ENCODE results near the gene DNAJC13.

DNAJC13 gene

GRCh38 chr3:132545471-132545870 is 128.2 kb downstream of the DNAJC13 start:
- Histone ChIP-seq H3K36me3 (ENCODE audit: insufficient read depth, low read length) (peaks cover 2% of the 10 kb centered on the region; the same call in 1 of the 2 replicates), H3K9me2 (ENCODE audit: low read depth, low read length) (no peaks in the 10 kb centered on the region), H3K4me2 (ENCODE audit: low read length) (no peak overlapping the region), H3K27ac (ENCODE audit: low read depth, low read length, poor library complexity, severe bottlenecking) (no peak overlapping the region), H3K79me2 (ENCODE audit: insufficient read depth, low read length) (no peaks in the 10 kb centered on the region), H4K20me1 (ENCODE audit: insufficient read depth, low read length) (no peaks in the 10 kb centered on the region), H3K27me3 (ENCODE audit: insufficient read depth, low read length) (no peaks in the 10 kb centered on the region), H3K4me3 (ENCODE audit: low read depth, low read length, poor library complexity, severe bottlenecking) (no peak overlapping the region), H2AFZ (ENCODE audit: low read length) (no peak overlapping the region), H3F3A (ENCODE audit: insufficient read depth, low read length) (no peaks in the 10 kb centered on the region), H3K9me3 (ENCODE audit: low read length) (no peaks in the 10 kb centered on the region), H3K9ac (ENCODE audit: low read length) (no peak overlapping the region), H3K4me1 (ENCODE audit: insufficient read depth, low read length, severe bottlenecking) (peaks cover 6% of the 10 kb centered on the region)
- TF ChIP-seq CTCF (IDR thresholded peaks at IDR 0.05; ENCODE audit: low read length) (no peak), EZH2 (IDR thresholded peaks at IDR 0.05; ENCODE audit: borderline replicate concordance, low read length) (no peak)

GRCh38 chr3:132549169-132549568 is 131.9 kb downstream of the DNAJC13 start:
- H2AFZ ChIP-seq (ENCODE audit: low read length) = no peak overlapping the region
- H3K4me2 ChIP-seq (ENCODE audit: low read length) = no peak overlapping the region

GRCh38 chr3:132549890-132550578 is 132.7 kb downstream of the DNAJC13 start:
- H3K4me2 ChIP-seq (ENCODE audit: low read length) = no peak overlapping the region

More at GRCh38 chr3:132549169-132549568, 131.9 kb downstream of the DNAJC13 start:
- H3K9me3 ChIP-seq (ENCODE audit: low read length) = no peaks in the 10 kb centered on the region
- H3K27ac ChIP-seq (ENCODE audit: low read depth, low read length, poor library complexity, severe bottlenecking) = no peak overlapping the region
- H4K20me1 ChIP-seq (ENCODE audit: insufficient read depth, low read length) = no peaks in the 10 kb centered on the region
- no peaks in the 10 kb centered on the region for H3K27me3 ChIP-seq (ENCODE audit: insufficient read depth, low read length)
- H3K9me2 ChIP-seq (ENCODE audit: low read depth, low read length) = no peaks in the 10 kb centered on the region
- H3K36me3 ChIP-seq (ENCODE audit: insufficient read depth, low read length) = no peaks in the 10 kb centered on the region
- TF ChIP-seq EZH2 (IDR thresholded peaks at IDR 0.05; ENCODE audit: borderline replicate concordance, low read length) (no peak), CTCF (IDR thresholded peaks at IDR 0.05; ENCODE audit: low read length) (no peak)
- no peaks in the 10 kb centered on the region for H3F3A ChIP-seq (ENCODE audit: insufficient read depth, low read length)
- H3K4me3 ChIP-seq (ENCODE audit: low read depth, low read length, poor library complexity, severe bottlenecking) = no peak overlapping the region
- peaks cover 13% of the 10 kb centered on the region for H3K4me1 ChIP-seq (ENCODE audit: insufficient read depth, low read length, severe bottlenecking)
- H3K9ac ChIP-seq (ENCODE audit: low read length) = no peak overlapping the region
- no peaks in the 10 kb centered on the region for H3K79me2 ChIP-seq (ENCODE audit: insufficient read depth, low read length)

More at GRCh38 chr3:132549890-132550578, 132.7 kb downstream of the DNAJC13 start:
- Histone ChIP-seq H3K9me2 (ENCODE audit: low read depth, low read length) (no peaks in the 10 kb centered on the region), H3K79me2 (ENCODE audit: insufficient read depth, low read length) (no peaks in the 10 kb centered on the region), H3K36me3 (ENCODE audit: insufficient read depth, low read length) (no peaks in the 10 kb centered on the region), H3F3A (ENCODE audit: insufficient read depth, low read length) (no peaks in the 10 kb centered on the region), H3K9me3 (ENCODE audit: low read length) (no peaks in the 10 kb centered on the region), H3K27me3 (ENCODE audit: insufficient read depth, low read length) (no peaks in the 10 kb centered on the region), H3K27ac (ENCODE audit: low read depth, low read length, poor library complexity, severe bottlenecking) (no peak overlapping the region), H3K9ac (ENCODE audit: low read length) (no peak overlapping the region), H2AFZ (ENCODE audit: low read length) (no peak overlapping the region), H3K4me1 (ENCODE audit: insufficient read depth, low read length, severe bottlenecking) (peaks cover 13% of the 10 kb centered on the region), H3K4me3 (ENCODE audit: low read depth, low read length, poor library complexity, severe bottlenecking) (no peak overlapping the region), H4K20me1 (ENCODE audit: insufficient read depth, low read length) (no peaks in the 10 kb centered on the region)
- TF ChIP-seq CTCF (IDR thresholded peaks at IDR 0.05; ENCODE audit: low read length) (no peak), EZH2 (IDR thresholded peaks at IDR 0.05; ENCODE audit: borderline replicate concordance, low read length) (no peak)
